HG03108 (cell line): ENCODE results near the gene NEURL2.
"Not testable (repeated sequence)": the region's sequence is repeated elsewhere in the genome, so short reads cannot be mapped to it uniquely, and the experiment has no call there.

ENCODE experiments used
- ATAC-seq: cut with Tn5 transposase; IDR thresholded peaks from one replicate; pipeline ENCODE4 v1.9.1; 2021; ENCODE audit warnings: moderate library complexity; ENCODE audit not compliant: unreplicated experiment

Gene NEURL2

DNA sequence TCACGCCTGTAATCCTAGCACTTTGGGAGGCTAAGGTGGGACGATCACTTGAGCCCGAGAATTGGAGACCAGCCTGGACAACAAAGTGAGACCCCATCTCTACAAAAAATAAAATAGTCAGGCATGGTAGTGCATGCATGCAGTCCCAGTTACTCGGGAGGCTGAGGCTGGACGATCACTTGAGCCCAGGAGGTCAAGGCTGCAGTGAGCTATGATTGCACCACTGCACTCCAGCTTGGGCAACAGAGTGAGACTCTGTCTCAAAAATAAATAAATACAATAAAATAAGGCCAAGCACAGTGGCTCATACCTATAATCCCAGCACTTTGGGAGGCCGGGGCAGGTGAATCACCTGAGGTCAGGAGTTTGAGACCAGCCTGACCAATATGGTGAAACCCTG, 10.3 kb upstream of the NEURL2 start:
- ATAC-seq: not testable (repeated sequence)

DNA sequence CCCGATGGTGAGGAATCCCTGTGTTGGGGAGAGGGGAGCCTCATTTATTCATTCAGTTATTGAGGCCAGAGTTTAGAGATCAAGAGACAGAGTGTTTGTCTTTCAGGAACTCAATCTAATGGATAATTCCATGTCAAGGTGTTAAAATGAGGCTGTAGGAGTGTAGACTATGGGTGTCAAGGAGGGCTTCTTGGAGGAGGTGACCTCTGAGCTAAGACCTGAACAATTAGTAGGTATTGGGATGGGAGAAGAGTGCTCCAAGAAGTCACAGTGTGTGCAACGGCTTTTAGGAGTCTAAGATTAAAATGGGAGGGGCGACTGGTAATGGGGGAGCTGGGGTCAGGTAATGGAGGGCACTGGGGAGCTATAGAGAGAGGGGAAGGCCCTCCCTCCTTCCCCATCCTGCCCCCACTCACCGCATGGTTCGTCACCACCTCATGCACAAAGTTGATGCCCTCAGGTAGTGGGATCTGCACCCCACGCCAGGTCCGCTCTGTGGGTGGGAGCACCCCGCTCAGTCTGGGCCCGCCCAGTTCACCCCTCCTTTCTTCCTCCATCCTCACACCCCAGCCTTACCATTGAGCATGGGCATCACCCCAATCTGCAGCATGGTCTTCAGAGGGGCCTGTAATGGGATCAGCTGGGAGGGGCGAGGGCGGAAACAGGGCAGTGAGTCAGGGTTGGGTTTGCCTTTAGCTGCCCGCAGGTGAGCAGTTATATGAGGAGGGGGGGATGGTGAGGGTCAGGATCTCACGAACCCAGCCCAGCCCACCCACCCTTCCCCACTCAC, 8.2 kb upstream of the NEURL2 start:
- no peak for ATAC-seq

DNA sequence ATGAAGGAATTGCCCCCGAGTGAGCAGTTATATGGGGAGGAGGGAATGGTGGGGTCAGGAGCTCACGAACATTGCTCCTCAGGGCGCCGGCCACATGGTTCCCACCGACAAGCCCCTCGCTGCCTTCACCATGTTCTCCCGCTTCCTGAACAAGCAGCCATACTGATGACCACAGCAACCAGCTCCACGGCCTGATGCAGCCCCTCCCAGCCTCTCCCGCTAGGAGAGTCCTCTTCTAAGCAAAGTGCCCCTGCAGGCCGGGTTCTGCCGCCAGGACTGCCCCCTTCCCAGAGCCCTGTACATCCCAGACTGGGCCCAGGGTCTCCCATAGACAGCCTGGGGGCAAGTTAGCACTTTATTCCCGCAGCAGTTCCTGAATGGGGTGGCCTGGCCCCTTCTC, 7.3 kb upstream of the NEURL2 start:
- ATAC-seq: no peak

DNA sequence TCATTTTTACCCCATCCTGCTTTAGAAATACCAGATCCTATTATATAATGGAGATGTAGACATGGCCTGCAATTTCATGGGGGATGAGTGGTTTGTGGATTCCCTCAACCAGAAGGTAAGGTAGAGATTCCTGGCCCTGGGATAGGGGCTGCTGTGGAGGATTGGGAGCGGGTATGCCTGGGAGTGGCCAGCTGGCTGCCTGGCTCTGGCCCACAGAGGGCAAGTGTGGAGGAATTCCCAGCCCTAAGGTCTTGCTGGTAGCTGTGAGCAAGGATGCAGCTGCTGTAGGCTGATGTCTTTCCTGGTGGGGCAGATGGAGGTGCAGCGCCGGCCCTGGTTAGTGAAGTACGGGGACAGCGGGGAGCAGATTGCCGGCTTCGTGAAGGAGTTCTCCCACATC, 6.7 kb upstream of the NEURL2 start:
- ATAC-seq: no peak

DNA sequence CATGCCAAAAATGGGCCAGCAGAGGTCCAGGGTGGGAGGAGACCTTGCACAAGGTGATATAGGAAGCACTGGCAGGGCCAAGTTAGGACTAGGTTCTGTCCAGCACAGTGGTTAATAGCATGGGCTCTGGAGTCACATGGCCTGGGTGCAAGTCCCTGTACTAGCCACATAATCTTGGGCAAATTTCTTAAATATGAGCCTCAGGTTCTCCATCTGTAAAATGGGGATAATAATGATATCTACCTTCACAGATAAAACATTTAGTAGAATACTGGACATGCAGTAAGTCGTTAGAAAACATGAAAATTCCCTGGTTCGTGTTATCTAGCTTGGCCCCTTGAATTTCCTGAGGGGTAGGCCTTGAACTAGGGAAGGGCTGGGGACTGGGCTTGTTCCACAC, 6.3 kb upstream of the NEURL2 start:
- no peak for ATAC-seq

DNA sequence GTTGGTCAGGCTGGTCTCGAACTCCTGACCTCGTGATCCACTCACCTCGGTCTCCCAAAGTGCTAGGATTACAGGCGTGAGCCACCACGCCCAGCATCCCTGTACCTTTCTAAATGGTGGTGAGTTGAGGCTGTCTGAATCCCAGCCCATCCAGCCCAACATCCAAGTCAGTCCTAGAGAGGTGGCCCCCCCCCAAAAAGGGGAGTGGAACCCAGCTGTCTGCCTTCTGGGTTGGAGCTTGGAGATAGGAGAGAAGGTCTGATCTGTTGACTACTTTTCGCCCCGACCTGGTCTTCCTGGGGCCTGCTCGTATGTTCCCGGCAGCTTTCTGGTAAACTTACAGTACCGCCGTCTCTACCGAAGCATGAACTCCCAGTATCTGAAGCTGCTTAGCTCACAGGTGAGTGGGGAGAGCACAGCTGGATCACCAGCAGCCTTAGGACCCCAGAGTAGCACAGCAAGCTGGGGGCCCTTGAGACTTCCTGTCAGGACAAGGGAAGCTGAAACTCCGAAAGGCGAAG, 5.7 kb upstream of the NEURL2 start:
- no peak for ATAC-seq

DNA sequence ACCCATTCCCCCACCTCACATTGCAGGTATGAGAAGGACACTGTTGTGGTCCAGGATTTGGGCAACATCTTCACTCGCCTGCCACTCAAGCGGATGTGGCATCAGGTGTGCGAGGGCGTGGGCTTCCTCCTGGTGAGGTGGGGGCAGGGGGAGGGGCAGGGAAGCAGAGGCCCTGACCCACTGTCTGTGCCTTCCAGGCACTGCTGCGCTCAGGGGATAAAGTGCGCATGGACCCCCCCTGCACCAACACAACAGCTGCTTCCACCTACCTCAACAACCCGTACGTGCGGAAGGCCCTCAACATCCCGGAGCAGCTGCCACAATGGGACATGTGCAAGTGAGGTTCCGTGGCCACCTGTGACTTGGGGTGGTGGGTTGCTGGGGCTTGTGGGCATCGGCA, 3.8 kb upstream of the NEURL2 start:
- ATAC-seq: no peak

DNA sequence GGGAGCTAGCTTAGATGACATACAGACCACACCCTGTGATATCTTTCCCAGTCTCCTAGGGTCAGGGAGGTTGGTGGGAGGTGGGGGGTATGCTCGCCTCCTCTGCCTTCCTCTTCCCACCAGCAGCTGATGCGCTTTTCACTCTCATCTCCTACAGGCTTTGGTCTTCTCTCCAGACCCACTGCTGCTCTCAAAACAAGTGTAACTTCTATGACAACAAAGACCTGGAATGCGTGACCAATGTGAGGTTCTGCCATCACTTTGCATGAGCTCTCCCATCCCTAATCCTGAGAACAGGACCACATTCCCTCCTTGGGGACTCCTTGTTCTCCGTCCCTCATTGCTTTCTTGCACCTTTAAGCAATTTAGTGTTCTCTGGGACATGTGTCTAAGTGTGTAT, 2.8 kb upstream of the NEURL2 start:
- ATAC-seq: no peak

DNA sequence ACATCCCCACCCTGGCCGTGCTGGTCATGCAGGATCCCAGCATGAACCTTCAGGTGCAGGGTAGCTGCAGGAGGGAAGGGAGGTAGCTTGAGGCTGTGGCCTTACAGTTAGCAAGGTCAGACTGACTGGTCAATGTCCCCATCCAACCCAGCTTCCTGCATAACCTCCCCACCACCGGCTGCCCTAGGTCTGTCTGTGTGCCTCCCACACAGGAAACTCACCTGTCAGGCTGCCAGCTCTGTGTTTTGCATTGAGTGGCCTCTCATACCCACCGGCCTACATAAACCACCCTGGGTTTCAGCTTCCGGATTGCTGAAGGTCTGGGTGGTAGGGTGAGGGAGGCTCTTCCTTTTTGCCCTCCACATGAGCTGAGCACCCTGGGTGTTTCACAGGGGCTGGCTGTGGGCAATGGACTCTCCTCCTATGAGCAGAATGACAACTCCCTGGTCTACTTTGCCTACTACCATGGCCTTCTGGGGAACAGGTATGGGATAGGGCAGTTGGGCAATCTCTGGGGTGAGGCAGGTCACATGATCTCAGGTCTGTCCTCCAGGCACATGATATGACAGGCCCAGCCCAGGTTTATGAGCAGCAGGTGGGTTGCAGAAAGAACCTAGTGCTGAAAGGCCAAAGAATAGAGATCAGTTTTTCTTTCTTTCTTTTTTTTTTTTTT, 2.0 kb upstream of the NEURL2 start:
- ATAC-seq: no peak

DNA sequence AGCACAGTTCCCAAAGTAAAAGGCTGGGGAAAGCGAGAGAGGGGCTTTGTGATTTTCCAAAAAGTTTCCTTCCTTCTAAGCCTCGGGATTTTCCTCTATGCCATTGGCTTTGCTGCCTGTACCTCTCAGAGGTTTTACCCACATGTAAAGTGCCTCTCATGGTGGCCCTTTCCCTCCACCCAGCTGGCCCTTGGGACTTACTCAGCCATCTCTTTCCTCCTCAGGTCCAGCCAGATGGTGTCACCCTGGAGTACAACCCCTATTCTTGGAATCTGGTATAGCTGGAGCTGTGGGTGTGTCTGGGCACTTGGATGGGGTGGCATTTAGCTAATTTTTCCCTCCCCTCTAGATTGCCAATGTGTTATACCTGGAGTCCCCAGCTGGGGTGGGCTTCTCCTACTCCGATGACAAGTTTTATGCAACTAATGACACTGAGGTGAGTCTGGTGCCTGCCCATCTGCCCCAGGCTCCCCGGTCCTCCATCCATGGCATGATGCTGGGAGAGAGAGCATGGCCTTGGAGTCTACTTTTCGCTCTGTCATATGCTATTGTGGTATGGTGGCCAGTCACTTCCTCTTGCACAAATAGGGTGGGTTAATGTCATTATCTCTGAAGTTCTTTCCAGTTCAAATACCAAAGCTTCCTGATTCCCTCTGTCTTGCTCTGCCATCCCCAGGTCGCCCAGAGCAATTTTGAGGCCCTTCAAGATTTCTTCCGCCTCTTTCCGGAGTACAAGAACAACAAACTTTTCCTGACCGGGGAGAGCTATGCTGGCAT, 1.2 kb upstream of the NEURL2 start:
- ATAC-seq: no peak

DNA sequence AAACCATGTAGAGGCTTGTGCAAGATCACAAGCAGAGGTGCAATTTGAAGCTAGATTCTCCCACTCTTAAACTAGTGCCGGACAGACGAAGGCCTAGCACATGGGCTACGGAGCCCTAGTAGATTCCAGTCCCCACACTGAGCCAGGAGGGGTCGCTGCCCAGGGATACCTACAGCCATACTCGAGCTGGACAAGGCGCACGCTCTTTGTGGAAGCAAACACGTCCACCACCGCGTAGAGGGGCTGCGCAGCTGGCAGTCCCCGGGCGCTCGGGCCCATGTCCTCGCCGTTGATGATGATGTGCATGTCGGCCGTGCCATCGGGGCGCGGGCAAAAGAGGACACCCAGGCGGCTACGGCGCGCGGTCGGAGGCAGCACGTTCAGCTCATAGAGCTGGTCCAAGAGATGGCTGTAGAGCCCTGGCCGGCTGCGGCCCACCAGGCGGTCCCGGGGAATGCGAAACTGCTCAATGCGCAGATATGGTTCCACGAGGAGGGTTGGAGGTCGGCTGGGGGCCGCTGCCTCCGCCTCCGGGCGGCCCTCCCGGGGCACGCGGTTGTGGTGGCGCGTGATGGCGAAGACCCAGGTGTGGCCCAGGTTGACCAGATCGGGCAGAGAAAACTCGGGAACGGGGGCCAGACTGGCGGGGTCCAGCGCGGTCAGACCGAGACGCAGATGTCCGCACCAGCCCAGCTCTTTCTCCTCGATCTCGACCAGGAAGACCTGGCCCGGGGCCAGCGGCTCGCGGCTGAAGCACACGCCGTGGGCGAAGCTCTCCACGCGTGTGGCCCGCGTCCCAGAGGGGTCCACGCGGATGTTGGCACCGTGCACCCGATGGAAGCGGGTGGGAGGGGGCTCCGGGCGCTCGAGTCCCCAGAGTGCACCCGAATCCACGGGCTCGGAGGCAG, 677 bp downstream of the NEURL2 start:
- ATAC-seq: peak; percentile 25

DNA sequence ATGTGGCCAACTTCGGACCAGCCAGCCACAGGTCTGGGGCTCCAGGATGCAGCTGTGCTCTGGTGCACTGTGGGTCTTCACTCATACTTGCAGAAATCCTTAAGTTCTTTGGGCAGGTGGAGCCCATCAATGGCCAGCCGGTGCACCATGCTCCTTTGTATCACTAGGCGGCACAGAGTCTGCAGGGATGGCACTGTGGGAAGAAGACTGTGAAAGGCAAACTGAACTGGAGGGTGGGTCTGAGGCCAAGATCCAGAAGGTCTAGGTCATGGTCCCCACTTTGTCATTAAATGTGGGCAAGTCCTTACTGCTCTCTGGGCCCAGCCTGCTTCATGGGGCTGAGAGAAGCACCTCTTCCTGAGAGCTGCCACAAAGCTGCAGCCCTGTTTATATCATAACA, 2.3 kb downstream of the NEURL2 start:
- ATAC-seq: no peak

DNA sequence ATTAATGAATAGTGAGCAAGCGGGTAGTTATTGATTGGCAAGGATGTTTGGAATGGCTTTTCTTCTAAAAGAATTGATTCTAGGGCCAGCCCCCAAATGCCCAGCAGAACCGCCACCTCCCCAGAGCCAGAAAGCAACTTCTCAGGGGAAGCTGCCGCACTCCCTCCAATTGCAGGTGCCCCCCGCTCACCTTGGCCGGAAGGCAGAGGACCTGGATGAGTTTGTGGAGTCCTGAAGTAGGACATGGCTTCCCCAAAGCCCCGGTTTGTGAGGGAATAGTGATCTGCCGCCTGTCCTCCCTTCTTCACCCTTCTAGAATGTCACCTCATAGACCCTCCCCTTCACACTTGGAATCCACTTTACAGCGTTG, 3.7 kb downstream of the NEURL2 start, which contains the start of gene SPATA25:
SPATA25 (minus strand) TSS at position 277 of the 370 bp plus-strand sequence; CDS start at position 245, 32 bp downstream.
- ATAC-seq: no peak

DNA sequence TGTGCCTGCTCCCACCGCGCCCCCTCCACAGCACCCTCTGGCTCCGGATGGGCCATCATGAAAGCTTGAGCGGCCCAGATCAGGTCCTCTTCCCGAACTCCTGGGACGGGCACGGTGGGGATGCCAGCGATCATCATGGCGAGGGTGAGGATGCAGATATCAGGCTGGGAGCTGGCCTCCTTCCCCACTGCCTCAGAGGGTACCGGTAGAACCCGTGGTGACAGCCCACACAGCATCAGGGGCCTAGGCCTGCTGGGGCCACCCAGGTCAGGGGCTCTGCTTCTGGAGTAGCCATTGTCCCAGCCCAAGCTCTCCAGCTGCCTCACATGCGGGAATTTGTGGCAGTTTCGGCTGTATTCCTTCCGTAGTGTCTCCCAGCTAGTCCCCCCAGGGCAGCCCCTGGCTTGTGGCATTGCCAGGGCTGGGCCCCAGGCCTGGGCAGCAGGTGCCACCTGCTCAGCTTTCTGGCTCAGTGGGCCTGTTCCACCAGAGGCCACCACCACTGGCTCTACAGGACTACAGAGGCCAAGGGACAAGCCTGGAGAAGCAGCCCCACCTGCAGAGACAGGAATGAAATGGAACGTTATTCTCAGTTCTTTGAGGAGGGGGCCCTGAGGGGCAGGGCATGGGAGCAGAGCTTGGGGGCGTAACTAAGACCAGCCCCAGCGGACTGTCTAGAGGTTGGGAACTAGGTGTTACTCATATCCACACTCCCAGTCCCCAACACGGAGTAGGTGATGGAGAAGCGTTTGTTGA, 4.2 kb downstream of the NEURL2 start:
- no peak for ATAC-seq

DNA sequence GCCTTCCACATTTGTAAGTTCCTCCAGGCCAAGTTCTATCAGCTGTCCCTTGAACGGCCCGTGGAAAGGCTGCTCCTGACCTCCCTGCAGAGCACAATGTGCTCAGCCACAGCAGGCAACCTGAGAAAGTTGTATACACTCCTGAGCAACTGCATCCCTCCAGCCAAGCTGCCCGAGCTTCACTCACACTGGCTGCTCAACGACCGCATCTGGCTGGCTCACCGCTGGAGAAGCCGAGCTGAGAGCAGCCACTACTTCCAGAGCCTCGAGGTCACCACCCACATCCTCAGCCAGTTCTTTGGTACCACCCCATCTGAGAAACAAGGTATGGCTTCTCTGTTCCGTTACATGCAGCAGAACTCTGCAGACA, 7.9 kb downstream of the NEURL2 start:
- no peak for ATAC-seq

DNA sequence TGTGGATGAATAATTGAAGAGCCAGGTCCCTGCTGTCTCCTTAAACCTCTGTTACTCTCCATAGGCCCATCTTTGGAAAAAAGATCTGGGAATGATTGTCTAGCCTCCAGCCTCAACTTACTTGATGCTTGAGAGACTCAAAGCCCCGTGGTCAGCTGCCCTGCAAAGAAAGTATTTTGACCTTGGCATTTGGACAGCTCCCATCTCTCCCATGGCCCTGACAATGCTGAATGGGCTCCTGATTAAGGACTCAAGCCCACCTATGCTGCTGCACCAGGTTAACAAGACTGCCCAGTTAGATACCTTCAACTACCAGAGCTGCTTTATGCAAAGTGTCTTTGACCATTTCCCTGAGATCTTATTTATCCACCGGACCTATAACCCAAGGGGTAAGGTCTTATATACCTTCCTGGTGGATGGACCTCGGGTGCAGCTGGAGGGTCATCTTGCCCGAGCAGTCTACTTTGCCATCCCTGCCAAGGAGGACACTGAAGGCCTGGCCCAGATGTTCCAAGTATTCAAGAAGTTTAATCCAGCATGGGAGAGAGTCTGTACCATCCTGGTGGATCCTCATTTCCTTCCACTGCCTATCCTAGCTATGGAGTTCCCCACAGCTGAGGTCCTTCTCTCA, 8.4 kb downstream of the NEURL2 start:
- no peak for ATAC-seq

DNA sequence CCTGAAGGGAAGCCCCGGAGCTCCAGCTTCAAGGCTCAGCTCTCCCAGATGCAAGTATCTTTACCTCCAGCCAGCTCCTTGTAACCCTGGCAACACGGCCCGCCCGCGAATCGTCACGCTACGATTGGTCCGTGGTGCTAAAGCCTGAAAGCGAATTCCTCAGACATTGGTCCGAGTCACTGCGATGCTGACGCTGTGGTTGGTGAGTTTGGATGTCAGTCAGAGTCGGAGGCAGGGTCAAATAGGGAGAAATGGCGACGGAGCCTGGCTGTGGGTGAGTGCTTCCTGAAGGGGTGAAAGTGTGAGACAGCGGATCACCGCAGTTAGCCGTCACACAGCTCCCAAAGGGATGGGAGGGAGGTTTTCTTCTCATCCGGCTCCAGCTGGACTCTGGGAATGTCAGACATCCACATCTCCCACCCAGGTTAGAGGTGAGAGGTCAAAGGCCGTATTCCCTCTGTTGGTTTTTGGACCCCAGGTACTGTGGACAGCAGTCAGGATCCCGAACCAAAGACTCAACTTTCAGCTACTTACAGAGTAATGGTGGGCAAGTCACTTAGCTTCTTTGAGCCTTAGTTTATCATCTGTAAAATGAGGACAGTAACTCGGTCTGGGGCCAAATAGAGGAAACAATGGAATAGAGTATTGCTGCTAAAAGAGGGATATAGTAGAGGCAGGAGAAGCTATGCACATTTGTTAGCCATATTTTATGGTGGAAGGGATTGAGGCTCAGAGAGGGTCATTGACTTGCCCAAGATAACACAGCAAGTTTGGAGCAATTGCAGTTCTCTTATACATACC, 9.8 kb downstream of the NEURL2 start, which contains the start of gene ZSWIM1:
ZSWIM1 (plus strand) TSS at position 240 of the 801 bp plus-strand sequence. CDS start 1,366 bp downstream, outside the sequence.
- ATAC-seq: peak; percentile 97

DNA sequence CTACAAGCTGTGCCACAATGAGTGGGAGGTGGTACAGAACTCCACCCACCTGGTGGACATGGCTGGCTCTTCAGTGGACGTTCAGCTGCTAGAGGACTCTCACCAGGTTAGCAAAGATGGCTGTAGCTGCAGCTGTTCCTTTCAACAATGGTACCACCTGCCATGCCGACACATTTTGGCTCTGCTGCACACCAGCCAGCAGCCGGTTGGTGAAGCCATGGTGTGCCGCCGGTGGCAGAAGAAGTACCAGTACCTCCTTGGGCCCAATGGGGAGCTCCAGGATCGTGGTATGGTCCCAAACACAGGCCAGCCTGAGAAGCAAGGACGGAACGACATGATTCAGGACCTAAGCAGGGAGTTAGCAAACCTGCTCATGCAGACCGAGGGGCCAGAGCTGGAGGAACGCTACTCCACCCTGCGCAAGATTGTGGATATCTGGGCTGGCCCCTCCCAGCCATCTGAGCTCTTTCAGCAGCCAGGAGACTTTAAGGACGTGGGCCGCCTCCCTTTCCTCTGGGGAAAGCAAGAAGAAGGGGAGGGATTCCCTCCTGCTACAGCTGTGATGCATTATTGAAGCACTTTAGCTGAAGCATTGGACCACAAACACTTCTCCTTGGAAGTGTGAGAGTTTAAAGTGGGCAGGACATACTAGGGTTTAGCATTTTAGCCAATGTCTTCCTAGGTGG, 12.8 kb downstream of the NEURL2 start:
- no peak for ATAC-seq
